HG03469 (cell line): Measurements from ENCODE around the gene SULT1C3.
"Not testable (repeated sequence)": the region's sequence is repeated elsewhere in the genome, so short reads cannot be mapped to it uniquely, and the experiment has no call there.

Experiments
- ATAC-seq: cut with Tn5 transposase; IDR thresholded peaks from one replicate; pipeline ENCODE4 v1.9.1; 2021; ENCODE audit warnings: mild to moderate bottlenecking, moderate library complexity, moderate number of reproducible peaks; ENCODE audit not compliant: unreplicated experiment

The SULT1C3 gene

DNA sequence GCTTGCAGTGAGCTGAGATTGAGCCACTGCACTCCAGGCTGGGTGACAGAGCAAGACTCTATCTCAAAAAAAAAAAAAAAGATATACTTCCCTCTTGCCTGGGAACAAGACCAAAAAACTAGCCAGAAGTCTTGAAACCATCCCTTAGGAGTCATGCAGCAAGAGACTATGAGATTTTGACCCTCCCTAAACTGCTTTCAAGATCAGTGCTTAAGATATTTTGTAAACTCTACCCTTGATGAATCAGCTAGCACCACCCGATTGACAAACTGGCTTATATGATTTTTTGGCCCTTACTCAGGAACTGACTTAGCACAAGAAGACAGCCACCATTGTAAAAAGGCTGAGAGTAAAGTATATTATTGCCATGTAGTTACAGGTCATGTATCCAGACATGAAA is 3.8 kb downstream of the SULT1C3 start:
- ATAC-seq: no peak

DNA sequence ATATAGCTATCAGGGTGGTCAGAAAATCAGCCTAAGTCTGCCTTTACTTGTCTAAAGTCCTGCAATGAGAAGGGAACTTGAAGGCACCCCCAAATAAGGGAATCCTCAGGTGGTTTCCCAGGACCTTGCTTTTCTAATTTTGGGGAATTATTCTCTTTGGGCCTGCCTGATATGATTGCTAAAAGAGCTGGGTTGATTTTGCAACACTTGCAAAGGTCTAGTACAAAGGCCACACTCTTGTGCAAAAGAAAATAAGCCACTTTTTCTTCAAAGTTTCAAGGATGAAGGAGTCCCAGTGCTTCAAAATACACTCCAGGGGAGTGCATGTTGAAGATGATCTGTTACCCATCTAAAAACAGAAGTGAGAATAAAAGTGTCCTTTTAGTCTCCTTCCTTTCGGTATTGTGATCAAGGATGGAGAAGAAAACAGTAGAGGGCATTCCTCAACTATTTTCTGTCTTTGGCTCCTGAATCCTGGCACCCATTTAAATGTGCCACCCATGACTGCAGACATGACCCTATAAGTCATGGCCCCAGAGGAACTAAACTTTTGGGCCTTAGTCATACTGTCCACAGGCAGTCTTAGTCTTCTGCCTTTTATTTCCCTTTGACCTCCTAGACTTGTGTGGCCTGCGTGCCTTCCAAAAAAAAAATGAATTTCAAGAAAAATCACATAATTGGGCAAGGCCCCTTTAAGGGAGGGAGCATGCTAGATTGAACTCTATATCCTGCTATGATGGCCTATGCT is 5.1 kb downstream of the SULT1C3 start:
- no peak for ATAC-seq

DNA sequence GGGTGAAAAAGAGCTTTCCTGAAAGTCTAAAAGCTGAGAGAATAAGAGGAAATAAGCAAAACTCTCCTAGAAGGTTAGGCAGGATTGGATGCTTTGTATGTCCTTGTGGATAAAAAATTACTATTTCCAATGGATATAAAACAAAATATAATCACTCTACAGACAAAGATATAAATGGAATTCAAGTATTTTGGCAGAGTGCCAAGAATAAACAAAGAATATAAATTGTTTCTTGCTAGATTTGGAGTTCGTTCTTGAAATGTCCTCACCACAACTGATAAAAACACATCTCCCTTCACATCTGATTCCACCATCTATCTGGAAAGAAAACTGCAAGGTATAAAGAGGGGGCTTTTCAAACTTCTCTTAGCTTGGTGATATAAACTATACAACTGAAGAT is 13.3 kb downstream of the SULT1C3 start:
- no peak for ATAC-seq

DNA sequence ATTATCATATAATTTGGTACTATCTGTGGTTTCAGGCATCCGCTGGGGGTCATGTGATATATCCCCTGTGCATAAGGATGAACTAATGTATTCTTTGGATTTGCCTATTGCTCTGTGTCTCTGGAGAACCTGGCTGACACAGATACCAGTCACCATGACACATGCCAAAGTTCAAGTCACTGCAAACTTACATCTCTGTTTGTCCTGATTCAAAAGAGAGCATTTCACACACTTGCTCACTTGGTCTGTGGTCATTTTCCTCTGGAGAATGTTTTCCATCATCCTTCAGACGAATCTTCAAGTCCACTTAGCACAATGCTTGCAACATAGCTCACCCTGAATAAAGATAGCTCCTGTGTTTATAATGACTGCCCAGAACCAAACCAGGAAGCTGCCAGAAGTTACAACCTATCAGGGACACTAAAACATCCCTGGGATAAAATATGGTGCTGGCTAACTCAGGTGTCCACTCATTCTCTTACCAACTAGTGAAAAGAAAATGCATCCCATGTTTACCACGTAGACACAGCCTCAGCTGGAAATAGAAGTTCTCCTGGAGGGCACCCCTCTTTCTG is 18.1 kb downstream of the SULT1C3 start:
- ATAC-seq: no peak

DNA sequence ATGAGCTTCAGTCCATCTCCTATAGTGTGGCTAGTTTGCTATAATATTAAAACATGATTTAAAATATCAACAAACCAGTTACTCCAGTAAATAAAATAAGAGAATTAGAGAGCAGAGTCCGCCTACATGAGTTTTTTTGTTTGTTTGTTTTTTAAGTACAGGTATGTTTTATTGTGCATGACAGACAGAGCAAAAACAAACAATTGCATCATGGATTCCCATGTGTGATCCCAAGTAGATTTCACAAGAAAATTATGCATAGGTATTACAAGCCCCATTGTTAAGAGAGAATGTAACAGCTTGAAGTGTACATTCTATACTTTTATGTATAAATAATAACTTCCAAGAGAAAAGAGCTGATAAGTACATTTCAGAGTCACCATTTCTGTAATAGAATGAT is 21.0 kb downstream of the SULT1C3 start:
- ATAC-seq: no peak

DNA sequence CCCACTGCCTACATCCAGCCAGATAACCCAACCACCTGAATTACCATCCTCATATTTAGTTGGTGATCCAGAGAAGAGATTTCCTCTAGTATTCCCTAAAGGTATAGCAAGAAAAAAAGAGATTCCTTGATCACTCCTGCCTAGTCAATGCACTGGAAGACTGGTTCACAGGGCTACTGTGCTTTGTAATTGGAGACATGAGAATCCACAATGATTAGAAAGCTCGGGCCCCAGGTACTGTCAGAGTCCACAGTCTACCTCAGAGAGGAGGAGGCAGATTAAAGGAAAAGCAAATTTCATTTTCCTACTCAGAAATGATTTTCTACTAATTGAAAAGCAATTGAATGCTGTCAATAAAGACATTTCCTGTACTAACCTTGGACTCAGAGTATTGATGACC is 22.3 kb downstream of the SULT1C3 start:
- ATAC-seq: no peak

DNA sequence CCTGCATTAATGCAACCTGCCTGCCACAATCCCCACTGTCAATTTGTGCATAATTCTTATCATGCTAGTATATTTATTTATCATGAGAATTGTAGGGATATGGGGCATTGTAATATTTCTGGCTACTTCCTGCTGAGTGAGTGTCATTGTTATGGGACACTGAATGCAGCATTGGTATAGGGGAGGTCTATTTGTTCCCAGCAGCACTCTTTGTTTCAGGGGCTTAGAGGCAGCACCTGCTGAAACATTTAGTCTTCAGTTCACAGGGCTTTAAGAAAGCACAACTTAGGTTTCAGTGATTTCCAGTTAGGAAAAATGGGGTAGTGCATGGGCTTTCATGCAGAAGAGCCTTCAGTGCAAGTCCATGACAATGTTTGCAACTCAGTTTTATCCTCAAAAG is 23.6 kb downstream of the SULT1C3 start:
- ATAC-seq: no peak

DNA sequence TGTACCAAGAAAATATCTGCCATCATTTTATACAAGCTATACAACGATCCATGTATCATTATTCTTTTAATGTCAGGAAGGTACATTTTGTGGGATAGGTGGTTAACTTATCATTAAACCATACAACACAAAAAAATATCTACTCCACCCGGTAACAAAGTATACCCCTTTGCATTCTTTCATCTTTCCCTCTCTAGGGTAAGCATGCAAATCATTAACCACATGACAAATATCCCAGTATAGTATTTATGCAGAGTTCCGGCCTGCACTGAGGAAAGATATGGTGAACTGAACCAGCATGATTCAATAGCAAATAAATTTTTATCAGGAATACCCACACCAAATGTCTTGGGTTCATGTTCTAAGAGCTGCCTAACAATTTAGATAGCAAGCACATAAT is 26.4 kb downstream of the SULT1C3 start:
- ATAC-seq: no peak

DNA sequence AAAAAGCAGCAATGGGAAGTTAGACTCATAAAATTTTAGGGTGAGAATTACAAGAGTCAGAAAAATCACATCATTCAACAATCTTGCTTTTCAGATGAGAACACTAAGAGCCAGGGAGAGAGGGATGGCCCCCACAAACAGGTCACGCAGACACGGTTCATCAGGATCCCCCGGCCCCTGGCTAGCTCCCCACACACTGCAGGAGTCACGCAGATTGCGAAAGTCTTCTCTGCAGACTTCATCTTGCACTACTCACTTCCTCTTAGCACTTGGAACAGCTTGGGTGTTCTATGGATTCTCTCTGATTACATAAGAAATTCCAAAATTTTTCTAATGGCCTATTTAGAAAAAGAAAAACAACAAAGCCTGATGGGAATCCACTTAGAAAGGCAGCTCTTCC is 27.3 kb downstream of the SULT1C3 start:
- ATAC-seq: no peak

DNA sequence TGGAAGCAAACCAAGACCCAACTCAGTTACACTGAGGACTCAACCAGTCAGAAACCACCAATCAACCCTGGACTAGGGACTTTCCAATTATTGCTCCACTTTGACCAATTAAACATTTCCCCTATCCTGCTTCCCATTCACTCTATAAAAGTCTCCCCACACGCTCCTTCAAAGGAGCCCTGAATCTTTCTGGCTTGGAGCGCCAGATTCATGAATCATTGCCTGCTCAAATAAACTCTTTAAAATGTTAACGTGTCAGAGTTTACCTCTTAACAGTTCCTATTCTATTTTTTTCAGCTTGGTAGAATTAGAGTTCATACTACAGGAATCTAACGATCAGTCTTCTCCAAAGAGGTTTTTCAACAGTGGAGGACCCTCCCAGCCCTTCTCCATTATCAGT is 28.2 kb downstream of the SULT1C3 start:
- no peak for ATAC-seq

DNA sequence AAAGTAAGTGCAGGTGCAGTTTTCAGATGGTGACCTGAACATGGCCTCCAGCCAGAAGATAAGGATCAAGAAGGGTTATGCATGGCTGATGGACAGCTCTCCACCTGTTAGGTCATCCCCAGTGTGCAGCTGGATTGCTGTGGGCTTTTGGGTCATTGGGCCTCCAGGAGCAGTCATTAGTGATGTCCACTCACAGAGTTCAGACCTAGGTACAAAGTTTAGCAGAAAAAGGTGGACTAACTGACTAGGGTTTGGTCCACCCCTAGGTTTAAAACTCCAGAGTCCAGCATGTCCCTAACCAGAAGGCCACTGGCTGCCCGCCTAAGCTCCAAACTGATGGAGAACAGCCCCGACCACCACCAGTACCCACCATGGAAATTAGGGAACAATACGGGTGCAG is 30.6 kb downstream of the SULT1C3 start:
- ATAC-seq: no peak

DNA sequence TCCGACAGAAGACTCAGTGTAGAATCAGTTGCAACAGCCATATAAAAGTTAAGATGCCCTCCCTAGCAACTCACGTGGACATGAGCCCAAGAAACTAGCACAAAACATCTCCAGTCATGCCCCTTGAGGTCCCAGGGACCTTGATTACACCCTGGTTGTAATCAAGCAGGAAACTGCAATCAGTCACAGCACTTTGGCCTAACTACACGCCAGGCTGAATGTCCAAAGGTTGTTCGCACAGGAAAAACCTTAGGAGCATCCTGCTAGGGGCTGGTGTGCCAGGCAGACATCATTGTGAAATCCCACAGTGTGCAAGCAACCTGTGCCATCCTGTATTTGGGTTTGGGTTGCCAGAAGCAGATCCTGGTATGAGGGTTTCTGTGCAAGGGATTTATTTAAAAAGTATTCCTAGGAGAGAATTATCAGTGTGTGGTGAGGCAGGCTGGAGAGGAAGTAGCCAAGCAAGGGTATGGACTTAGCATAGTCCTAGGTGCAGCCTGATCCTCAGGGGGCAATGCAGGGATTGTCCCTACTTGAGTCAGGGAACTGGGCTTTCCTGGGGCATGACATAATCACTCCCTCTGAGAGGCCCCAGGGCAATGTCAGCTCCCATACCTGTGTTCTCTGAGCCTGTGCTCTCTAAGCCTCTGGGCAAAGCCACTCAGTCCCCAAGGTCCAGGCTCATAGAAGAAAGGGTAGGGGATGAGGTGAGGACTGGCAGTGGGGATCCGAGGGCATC is 31.2 kb downstream of the SULT1C3 start:
- ATAC-seq: no peak

DNA sequence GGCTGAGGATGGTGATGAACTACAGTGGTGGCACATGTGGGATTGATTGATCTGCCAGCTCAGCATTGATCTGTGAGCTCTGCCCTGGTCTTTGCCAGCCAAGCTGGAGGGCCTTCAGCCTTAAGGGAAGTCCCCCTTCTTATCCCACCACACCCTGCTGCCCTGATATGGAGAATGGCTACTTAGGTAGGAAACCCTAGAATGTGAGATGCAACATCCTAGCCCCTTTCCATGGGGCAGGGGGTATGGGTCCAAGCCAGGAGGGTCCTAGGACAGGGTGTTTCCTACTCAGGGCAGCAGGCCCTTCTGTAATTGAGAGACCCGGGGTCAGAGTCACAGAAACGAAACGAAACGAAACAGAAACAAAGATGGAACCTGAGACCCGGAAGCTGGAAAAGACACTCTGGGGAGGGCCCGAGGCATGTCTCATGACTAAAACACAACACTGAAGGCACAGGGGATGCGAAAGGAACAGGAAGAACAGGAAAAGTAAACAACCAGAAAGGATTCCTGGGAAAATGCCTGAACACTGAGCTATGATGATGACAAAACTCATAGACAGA is 32.0 kb downstream of the SULT1C3 start:
- ATAC-seq: no peak

DNA sequence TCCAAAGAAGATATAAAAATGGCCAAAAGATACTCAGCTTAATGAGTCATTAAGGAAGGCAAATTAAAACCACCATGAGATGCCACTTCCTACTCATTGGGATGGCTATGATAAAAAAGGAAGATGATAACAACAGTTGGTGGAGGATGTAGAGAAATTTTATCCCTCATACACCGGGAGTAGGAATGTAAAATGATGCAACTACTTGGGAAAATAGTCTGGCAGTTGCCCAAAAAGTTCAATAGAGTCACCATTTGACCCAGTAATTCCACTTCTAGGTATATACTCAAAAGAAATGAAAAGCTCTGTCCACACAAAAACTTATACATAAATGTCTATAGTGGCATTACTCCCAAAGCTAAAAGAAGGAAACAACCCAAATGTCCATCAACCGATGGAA is 38.9 kb downstream of the SULT1C3 start:
- ATAC-seq: no peak

DNA sequence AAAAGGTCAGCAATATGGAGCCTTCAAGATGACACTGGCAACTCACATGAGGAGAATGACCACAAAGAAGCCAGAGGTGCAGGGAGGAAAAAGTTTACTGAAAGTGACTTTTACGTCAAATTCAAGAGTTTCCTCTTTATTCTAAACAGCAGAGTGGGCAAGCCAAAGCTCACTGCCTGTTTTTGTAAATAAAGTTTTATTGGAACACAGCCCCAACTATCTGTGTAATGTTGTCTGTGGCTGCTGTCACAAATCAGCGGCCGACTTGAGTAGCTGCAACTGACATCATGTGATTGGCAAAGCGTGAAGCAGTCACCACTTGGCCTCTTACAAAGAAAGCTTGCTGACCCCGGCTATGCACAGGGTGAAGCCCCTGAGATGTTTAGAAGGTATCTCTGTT is 39.7 kb downstream of the SULT1C3 start:
- no peak for ATAC-seq

DNA sequence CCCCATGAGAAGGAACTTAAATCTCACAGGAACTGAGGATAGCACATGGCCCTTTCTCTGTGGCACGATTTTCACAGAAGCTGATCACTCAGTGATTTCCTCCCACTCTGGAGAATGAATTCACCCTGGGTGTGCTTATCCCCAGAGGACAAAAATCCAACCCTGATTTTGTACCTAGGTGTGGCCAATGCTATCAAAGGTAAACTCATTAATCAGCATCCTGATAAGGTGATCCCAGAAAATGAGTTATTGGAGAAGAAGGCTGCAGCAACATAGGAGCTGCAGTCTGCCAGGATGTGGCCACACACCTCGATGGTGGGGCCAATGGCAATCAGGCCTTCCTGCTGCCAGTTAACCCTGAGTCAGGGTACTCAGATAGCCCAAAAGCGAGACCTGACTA is 40.7 kb downstream of the SULT1C3 start:
- ATAC-seq: no peak

DNA sequence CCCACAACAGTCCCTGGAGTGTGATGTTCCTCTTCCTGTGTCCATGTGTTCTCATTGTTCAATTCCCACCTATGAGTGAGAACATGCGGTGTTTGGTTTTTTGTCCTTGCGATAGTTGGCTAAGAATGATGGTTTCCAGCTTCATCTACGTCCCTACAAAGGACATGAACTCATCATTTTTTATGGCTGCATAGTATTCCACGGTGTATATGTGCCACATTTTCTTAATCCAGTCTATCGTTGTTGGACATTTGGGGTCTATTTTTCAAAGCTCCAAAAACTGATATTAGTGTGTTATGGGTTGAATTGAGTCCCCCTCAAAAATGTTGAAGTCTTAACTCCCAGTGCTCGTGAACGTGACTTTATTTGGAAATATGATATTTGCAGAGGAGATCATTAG is 44.8 kb downstream of the SULT1C3 start:
- ATAC-seq: not testable (repeated sequence)

DNA sequence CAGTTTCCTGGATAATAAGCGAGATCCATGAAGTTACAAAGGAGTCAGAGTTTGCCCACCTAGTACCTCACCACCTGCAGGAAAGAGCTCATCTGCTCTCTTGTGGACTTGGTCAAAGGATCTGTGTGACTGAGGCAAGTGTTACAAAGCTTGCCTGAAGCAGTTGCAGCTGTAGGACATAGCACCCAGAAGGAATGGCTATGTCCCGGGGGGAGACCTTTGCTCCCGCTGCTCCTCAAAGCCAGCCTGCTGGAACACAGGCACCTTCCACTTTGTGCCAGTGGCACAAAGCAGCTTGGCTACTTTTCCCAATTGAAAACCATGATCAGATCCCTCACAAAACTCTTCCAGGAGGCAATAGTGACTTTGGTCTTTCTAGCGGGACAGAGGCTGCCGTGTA is 45.8 kb downstream of the SULT1C3 start:
- no peak for ATAC-seq

DNA sequence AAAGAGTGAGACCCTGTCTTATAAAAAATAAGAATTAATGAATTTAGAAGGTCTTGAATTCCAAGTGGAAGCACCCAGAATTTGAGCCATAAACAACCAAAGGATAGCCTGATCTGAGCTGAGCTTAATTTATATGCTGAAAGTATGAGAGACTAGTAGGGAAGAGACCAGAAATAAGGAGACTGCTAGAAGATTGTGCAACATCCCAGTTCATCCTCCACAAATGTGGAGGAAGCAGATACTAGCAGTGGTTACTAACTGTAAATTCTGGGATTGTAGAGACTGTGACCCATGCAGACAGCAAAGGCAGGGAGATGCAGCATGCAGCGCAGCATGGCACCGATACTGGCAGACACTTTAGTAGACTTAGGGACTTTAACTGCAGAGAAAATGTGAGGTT is 47.4 kb downstream of the SULT1C3 start:
- no peak for ATAC-seq

DNA sequence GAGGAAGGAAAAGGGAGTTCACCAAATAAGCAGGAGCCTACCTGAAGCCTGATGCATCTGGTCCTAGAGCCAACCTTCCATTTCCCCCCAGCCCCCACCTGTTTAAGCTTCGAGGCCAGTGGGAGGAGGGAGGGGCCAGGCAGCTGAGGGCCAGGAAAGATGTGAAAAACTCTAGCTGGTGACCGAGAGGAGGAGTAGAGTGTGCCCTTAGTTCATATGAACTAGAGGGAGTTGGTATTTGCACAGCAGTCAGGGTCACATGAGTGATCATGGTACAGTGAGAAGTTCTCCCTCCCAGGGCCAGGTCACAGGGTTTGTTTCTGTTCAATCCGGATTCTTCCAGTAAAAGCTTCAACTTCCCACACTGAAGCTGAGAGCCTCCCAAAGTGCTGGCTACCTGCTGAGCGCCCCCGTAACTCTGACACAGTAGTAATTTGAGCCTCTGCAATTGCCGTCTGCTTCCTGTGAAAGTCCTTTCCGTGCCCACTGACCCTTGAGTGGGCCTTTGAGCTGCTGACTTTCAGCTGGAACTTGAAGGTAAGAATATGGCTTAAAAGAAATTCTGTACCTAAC is 48.9 kb downstream of the SULT1C3 start, which contains the start of gene SULT1C2:
Gene SULT1C2, plus strand, starts transcription at position 362 of the 573 bp plus-strand sequence. CDS start 4,773 bp downstream, outside the sequence.
- ATAC-seq: no peak

DNA sequence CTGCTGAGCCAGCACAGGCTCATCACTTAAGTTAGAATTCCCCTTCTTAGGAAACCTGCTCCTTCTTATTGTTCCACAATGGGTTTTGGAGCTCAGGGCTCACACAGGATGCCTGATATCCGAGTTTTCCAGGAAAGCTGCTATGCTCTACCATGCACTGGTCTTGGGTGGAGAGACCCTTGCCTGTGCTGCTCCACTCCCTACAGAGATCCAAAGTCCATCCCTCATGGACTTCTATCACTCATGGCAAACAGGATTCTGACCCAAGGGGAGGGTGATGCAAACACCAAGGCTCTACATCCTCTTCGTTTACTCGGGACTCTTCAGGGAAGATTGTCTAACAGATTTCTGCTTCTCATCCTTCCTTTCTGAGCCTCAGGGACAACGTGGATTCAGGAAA is 54.1 kb downstream of the SULT1C3 start:
- no peak for ATAC-seq
